ENCODE results near the gene RNF111. TPM values are rescaled to one million over a fixed set of nuclear protein-coding genes. Genes with fewer than 3 reads are reported as not detected.

Gene RNF111
- total RNA-seq, 1 experiment from 2014 or later = 22.4 TPM

DNA sequence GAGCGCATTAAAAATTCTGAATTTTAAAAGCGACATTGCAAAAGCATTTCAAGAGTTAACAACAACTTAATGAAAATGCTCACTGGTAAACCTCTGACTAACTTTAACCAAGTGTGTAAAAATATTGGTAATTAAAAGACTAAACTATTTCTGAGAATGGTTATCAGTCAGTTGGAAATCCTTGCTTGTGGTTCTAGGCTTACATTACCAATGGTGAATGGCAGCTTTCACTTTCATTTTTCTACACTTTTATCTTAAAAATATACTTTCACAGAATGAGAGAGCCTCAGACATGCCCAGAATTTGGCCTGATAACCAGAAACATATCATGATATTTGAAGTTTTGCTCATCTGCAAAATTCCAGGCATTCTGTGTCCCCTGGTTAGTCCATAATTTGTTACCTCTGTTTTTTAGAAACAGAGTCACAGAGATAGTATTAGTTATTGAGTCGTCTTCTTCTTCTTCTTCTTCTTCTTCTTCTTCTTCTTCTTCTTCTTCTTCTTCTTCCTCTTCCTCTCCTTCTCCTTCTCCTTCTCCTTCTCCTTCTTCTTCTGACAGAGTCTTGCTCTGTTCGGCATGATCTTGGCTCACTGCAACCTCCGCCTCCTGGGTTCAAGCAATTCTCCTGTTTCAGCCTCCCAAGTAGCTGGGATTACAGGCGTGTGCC is 5.5 kb upstream of the RNF111 start:
- Mint-ChIP-seq H3K9me3 (no peaks in the 10 kb centered on the region), H3K4me1 (peaks cover 13% of the 10 kb centered on the region), H3K27me3 (ENCODE audit: low read depth) (no peaks in the 10 kb centered on the region; the same call in 1 of the 2 replicates), H3K36me3 (no peaks in the 10 kb centered on the region), H3K27ac (no peak overlapping the region), H3K4me3 (no peak overlapping the region)
- TF ChIP-seq IRF2 (CRISPR knock-in tag; IDR thresholded peaks at IDR 0.05; ENCODE audit: borderline replicate concordance, low read depth) (no peak), CDX4 (CRISPR knock-in tag; IDR thresholded peaks at IDR 0.05; ENCODE audit: borderline replicate concordance) (no peak), FOXK1 (CRISPR knock-in tag; IDR thresholded peaks at IDR 0.05) (no peak), IRF1 (CRISPR knock-in tag; IDR thresholded peaks at IDR 0.05) (no peak), PRRX2 (CRISPR knock-in tag; IDR thresholded peaks at IDR 0.05) (no peak), TCF7 (CRISPR knock-in tag; IDR thresholded peaks at IDR 0.05; ENCODE audit: low read depth) (no peak), CREM (CRISPR knock-in tag; IDR thresholded peaks at IDR 0.05) (no peak)
- ATAC-seq = no peak
- no peak for DNase-seq (ENCODE audit: low spot score)
- ChIA-PET CTCF (no interaction called here), POLR2A (no interaction called here)

DNA sequence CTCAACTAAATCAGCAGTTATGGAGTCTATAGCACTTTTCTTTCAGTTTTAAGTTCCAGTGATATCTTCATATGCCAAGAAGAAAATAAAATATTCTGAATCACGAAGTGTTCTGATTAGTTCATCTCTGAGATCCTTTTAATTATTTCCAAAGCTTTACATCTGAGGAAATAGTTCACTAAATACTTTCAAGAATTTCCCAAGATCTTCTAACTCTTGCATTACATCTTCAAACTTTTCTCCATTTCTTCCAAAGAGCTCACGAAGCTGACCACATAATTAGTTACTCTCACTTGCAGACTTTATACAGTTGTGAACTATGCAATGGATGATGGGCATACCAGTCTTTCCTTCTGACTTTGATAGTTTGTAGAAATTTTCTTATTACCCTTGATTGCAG is 4.2 kb upstream of the RNF111 start:
- POLR2A ChIA-PET = no interaction called here
- Mint-ChIP-seq H3K27me3 (ENCODE audit: low read depth) (no peaks in the 10 kb centered on the region; the same call in 1 of the 2 replicates), H3K36me3 (no peaks in the 10 kb centered on the region), H3K4me1 (peaks cover 18% of the 10 kb centered on the region), H3K9me3 (no peaks in the 10 kb centered on the region), H3K4me3 (no peak overlapping the region), H3K27ac (no peak overlapping the region)
- DNase-seq (ENCODE audit: low spot score) (no peak), ATAC-seq (no peak)
- CTCF ChIA-PET = no interaction called here
- TF ChIP-seq, protein P1, sequence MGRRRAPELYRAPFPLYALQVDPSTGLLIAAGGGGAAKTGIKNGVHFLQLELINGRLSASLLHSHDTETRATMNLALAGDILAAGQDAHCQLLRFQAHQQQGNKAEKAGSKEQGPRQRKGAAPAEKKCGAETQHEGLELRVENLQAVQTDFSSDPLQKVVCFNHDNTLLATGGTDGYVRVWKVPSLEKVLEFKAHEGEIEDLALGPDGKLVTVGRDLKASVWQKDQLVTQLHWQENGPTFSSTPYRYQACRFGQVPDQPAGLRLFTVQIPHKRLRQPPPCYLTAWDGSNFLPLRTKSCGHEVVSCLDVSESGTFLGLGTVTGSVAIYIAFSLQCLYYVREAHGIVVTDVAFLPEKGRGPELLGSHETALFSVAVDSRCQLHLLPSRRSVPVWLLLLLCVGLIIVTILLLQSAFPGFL (CRISPR knock-in tag; IDR thresholded peaks at IDR 0.05; ENCODE audit: borderline replicate concordance) = no peak
- TF ChIP-seq CTCF (IDR thresholded peaks at IDR 0.05) (no peak), NR3C1 (CRISPR knock-in tag; conservative IDR thresholded peaks at IDR 0.05; ENCODE audit: low read depth) (no peak), ZNF219 (CRISPR knock-in tag; IDR thresholded peaks at IDR 0.05; ENCODE audit: borderline replicate concordance) (no peak), GTF2I (CRISPR knock-in tag; conservative IDR thresholded peaks at IDR 0.05) (no peak), EMX1 (CRISPR knock-in tag; IDR thresholded peaks at IDR 0.05) (no peak), ZNF138 (CRISPR knock-in tag; conservative IDR thresholded peaks at IDR 0.05) (no peak), ELF4 (CRISPR knock-in tag; IDR thresholded peaks at IDR 0.05; ENCODE audit: low read depth) (no peak), PRDM15 (CRISPR knock-in tag; IDR thresholded peaks at IDR 0.05) (no peak), NR1H2 (CRISPR knock-in tag; IDR thresholded peaks at IDR 0.05) (no peak), TP53 (CRISPR knock-in tag; IDR thresholded peaks at IDR 0.05) (no peak), ZBTB21 (CRISPR knock-in tag; IDR thresholded peaks at IDR 0.05; ENCODE audit: borderline replicate concordance) (no peak)
- TF ChIP-seq, protein P2, sequence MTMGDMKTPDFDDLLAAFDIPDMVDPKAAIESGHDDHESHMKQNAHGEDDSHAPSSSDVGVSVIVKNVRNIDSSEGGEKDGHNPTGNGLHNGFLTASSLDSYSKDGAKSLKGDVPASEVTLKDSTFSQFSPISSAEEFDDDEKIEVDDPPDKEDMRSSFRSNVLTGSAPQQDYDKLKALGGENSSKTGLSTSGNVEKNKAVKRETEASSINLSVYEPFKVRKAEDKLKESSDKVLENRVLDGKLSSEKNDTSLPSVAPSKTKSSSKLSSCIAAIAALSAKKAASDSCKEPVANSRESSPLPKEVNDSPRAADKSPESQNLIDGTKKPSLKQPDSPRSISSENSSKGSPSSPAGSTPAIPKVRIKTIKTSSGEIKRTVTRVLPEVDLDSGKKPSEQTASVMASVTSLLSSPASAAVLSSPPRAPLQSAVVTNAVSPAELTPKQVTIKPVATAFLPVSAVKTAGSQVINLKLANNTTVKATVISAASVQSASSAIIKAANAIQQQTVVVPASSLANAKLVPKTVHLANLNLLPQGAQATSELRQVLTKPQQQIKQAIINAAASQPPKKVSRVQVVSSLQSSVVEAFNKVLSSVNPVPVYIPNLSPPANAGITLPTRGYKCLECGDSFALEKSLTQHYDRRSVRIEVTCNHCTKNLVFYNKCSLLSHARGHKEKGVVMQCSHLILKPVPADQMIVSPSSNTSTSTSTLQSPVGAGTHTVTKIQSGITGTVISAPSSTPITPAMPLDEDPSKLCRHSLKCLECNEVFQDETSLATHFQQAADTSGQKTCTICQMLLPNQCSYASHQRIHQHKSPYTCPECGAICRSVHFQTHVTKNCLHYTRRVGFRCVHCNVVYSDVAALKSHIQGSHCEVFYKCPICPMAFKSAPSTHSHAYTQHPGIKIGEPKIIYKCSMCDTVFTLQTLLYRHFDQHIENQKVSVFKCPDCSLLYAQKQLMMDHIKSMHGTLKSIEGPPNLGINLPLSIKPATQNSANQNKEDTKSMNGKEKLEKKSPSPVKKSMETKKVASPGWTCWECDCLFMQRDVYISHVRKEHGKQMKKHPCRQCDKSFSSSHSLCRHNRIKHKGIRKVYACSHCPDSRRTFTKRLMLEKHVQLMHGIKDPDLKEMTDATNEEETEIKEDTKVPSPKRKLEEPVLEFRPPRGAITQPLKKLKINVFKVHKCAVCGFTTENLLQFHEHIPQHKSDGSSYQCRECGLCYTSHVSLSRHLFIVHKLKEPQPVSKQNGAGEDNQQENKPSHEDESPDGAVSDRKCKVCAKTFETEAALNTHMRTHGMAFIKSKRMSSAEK (CRISPR knock-in tag; IDR thresholded peaks at IDR 0.05; ENCODE audit: borderline replicate concordance) = no peak
- TF ChIP-seq, protein P3, sequence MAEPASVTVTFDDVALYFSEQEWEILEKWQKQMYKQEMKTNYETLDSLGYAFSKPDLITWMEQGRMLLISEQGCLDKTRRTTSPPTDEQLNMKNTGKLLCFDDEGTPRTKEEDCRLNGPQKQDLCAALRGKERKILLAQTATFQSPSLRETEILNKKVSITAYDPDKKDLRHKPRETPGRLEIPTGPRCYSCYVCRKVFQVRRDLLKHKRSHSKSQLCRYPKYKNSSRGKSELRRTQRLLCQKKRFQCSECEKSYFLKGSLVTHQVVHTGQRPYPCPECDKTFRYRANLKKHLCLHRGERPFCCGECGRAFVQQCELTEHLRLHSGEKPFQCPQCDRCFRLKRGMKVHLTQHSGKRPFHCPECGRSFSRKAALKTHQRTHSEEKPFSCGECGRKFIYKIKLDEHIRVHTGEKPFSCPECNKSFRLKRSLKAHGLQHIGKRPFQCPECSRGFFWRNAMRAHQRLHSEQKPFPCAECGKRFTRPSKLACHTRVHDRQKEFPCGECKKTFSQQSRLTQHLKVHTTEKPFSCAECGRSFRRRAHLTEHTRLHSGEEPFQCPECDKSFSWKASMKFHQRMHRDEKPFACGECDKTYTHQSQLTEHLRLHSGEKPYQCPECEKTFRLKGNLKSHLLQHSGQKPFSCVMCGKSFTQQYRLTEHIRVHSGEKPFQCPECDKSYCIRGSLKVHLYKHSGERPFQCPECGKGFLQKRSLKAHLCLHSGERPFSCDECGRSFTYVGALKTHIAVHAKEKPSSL (CRISPR knock-in tag; conservative IDR thresholded peaks at IDR 0.05) = no peak

Measured in WTC11 (cell line).